GM23338 (cell line): ENCODE results near the gene MRAS. TPM values are rescaled to one million over a fixed set of nuclear protein-coding genes. Genes with fewer than 3 reads are reported as not detected.
"Not testable (repeated sequence)": the region's sequence is repeated elsewhere in the genome, so short reads cannot be mapped to it uniquely, and the experiment has no call there.

ENCODE experiments used
- ATAC-seq: fragments of 200-7000 bp; cut with Tn5 transposase; 3 replicates; pipeline ENCODE4 v1.9.1; 2020
- DNase-seq: peaks from one replicate; pipeline ENCODE4 v3.0.0-alpha.2; 2015; ENCODE audit warnings: low spot score
- H2AFZ ChIP-seq: fragments of 200-600 bp; sonication (generic); 2 replicates; pipeline ENCODE4 v1.8.0; 2016; ENCODE audit warnings: antibody characterized with exemption, mild to moderate bottlenecking, moderate library complexity
- H3F3A ChIP-seq: fragments of 200-600 bp; sonication (generic); replicated peaks from 2 replicates; pipeline ENCODE4 v1.8.0; 2017; ENCODE audit warnings: antibody characterized with exemption, mixed run types, low read depth
- H3K27ac ChIP-seq: fragments of 200-600 bp; sonication (generic); 2 replicates; pipeline ENCODE4 v1.6.1; 2016; ENCODE audit warnings: low read depth
- H3K27me3 ChIP-seq: fragments of 200-600 bp; sonication (generic); 2 replicates; pipeline ENCODE4 v1.8.0; 2016; ENCODE audit warnings: mild to moderate bottlenecking, mixed run types, moderate library complexity; ENCODE audit not compliant: insufficient read depth
- H3K36me3 ChIP-seq: fragments of 200-600 bp; sonication (generic); 2 replicates; pipeline ENCODE4 v1.8.0; 2016; ENCODE audit warnings: mild to moderate bottlenecking; ENCODE audit not compliant: insufficient read depth
- H3K4me1 ChIP-seq: fragments of 200-600 bp; sonication (generic); 2 replicates; pipeline ENCODE4 v1.8.0; 2016; ENCODE audit warnings: mild to moderate bottlenecking, moderate library complexity; ENCODE audit not compliant: insufficient read depth
- H3K4me2 ChIP-seq: fragments of 200-600 bp; sonication (generic); 2 replicates; pipeline ENCODE4 v1.7.1; 2017; ENCODE audit warnings: mixed run types
- H3K4me3 ChIP-seq: fragments of 200-600 bp; sonication (generic); 2 replicates; pipeline ENCODE4 v1.6.1; 2016; ENCODE audit warnings: mixed run types
- H3K79me2 ChIP-seq: fragments of 200-600 bp; sonication (generic); replicated peaks from 2 replicates; pipeline ENCODE4 v1.8.0; 2017; ENCODE audit warnings: mild to moderate bottlenecking; ENCODE audit not compliant: insufficient read depth
- H3K9me2 ChIP-seq: fragments of 200-600 bp; sonication (generic); 2 replicates; pipeline ENCODE4 v1.8.0; 2017; ENCODE audit not compliant: insufficient read depth
- H4K20me1 ChIP-seq: fragments of 200-600 bp; sonication (generic); replicated peaks from 2 replicates; pipeline ENCODE4 v1.8.0; 2017; ENCODE audit warnings: mild to moderate bottlenecking; ENCODE audit not compliant: insufficient read depth
- H3K27ac Mint-ChIP-seq: 2 replicates; pipeline ENCODE4 v1.8.0; 2020; ENCODE audit warnings: inconsistent platforms, mild to moderate bottlenecking, moderate library complexity, mixed read lengths
- H3K27me3 Mint-ChIP-seq: 3 replicates; pipeline ENCODE4 v1.8.0; 2022; ENCODE audit warnings: low read depth, mild to moderate bottlenecking, moderate library complexity, mixed read lengths, inconsistent platforms; ENCODE audit not compliant: insufficient read depth, poor library complexity
- H3K36me3 Mint-ChIP-seq: 3 replicates; pipeline ENCODE4 v1.8.0; 2021; ENCODE audit warnings: low read depth, mild to moderate bottlenecking, inconsistent platforms, moderate library complexity, mixed read lengths
- H3K4me1 Mint-ChIP-seq: 3 replicates; pipeline ENCODE4 v1.8.0; 2020; ENCODE audit warnings: mild to moderate bottlenecking, inconsistent platforms, mixed read lengths
- H3K4me3 Mint-ChIP-seq: 3 replicates; pipeline ENCODE4 v1.8.0; 2021; ENCODE audit warnings: moderate library complexity, mild to moderate bottlenecking, inconsistent platforms, mixed read lengths
- H3K9me3 Mint-ChIP-seq: 3 replicates; pipeline ENCODE4 v1.8.0; 2020; ENCODE audit warnings: moderate library complexity, mild to moderate bottlenecking, inconsistent platforms, mixed read lengths
- CREB1 ChIP-seq: fragments of 250-450 bp; sonication (Bioruptor Pico); IDR thresholded peaks from 2 replicates; pipeline ENCODE4 v1.5.0; 2020; ENCODE audit warnings: low read depth, mild to moderate bottlenecking, moderate library complexity
- CTCF ChIP-seq, 2 experiments: fragments of 200-600 bp in 1 of 2; sonication (generic) in 1 of 2; conservative IDR thresholded peaks; 2 replicates each; pipeline versions ENCODE4 v1.5.1 to v1.6.1; 2016 to 2017; ENCODE audit warnings: antibody characterized with exemption in 2 of 2, low read depth in 2 of 2, mild to moderate bottlenecking in 2 of 2, moderate library complexity in 1 of 2
- ETS1 ChIP-seq: IDR thresholded peaks from 2 replicates; pipeline ENCODE4 v1.6.1; 2016; ENCODE audit warnings: antibody characterized with exemption
- EZH2 ChIP-seq: fragments of 200-600 bp; sonication (generic); IDR thresholded peaks from one replicate; pipeline ENCODE4 v1.8.0; 2017; ENCODE audit warnings: antibody characterized with exemption, mild to moderate bottlenecking, low read depth; ENCODE audit not compliant: unreplicated experiment
- JUNB ChIP-seq: IDR thresholded peaks from one replicate; pipeline ENCODE4 v1.6.1; 2016; ENCODE audit warnings: antibody characterized with exemption; ENCODE audit not compliant: unreplicated experiment
- NANOG ChIP-seq: IDR thresholded peaks from 2 replicates; pipeline ENCODE4 v1.6.1; 2016; ENCODE audit warnings: antibody characterized with exemption, borderline replicate concordance
- REST ChIP-seq: IDR thresholded peaks from one replicate; pipeline ENCODE4 v1.6.1; 2018; ENCODE audit warnings: antibody characterized with exemption; ENCODE audit not compliant: unreplicated experiment
- STAT1 ChIP-seq: IDR thresholded peaks from one replicate; pipeline ENCODE4 v1.6.1; 2016; ENCODE audit warnings: antibody characterized with exemption; ENCODE audit not compliant: unreplicated experiment
- ZNF331 ChIP-seq: fragments of 250-450 bp; sonication (Bioruptor Pico); IDR thresholded peaks from 2 replicates; pipeline ENCODE4 v1.5.0; 2020; ENCODE audit warnings: low read depth, mild to moderate bottlenecking, moderate library complexity
- ZNF462 ChIP-seq: fragments of 250-450 bp; sonication (Bioruptor Pico); IDR thresholded peaks from 2 replicates; pipeline ENCODE4 v1.5.0; 2020; ENCODE audit warnings: mild to moderate bottlenecking, moderate library complexity
- polyA plus RNA-seq: library from polyadenylated mRNA; unstranded; fragments of >200 nt; fragmentation: Nextera tagmentation; extraction: Ambion mirVana; gene quantifications from 2 replicates; pipeline ENCODE4 v1.2.1, GENCODE V29; 2016
- total RNA-seq: library from RNA; depleted of rRNA; stranded (reverse); fragments of >200 nt; shearing (Covaris generic); gene quantifications from 2 replicates; pipeline ENCODE4 v1.2.3, GENCODE V29; 2014

The MRAS gene
- total and polyA plus RNA-seq, 2 experiments from 2014 or later = 9.1 to 10.2 TPM

GRCh38 chr3:138377212-138377611 is 28.8 kb downstream of the MRAS start:
- not testable (repeated sequence) for H3K9me3 Mint-ChIP-seq, H3K36me3 Mint-ChIP-seq, H3K4me3 ChIP-seq, ATAC-seq, H2AFZ ChIP-seq, H4K20me1 ChIP-seq, H3K4me2 ChIP-seq, H3K4me3 Mint-ChIP-seq, DNase-seq, H3K4me1 ChIP-seq, H3K9me2 ChIP-seq, H3K79me2 ChIP-seq, H3K27me3 ChIP-seq, H3F3A ChIP-seq, H3K27me3 Mint-ChIP-seq, H3K27ac ChIP-seq, H3K27ac Mint-ChIP-seq, H3K36me3 ChIP-seq
- peaks cover 12% of the 10 kb centered on the region for H3K4me1 Mint-ChIP-seq

GRCh38 chr3:138377804-138378203 is 29.4 kb downstream of the MRAS start:
- H3K27ac Mint-ChIP-seq = no peak overlapping the region
- no peaks in the 10 kb centered on the region for H3K27me3 ChIP-seq
- H4K20me1 ChIP-seq = no peaks in the 10 kb centered on the region
- H3K9me2 ChIP-seq = 0 out of 2 replicates have a peak, but pooled peaks cover under 1% of the 10 kb centered on the region
- H3K4me1 ChIP-seq = no peaks in the 10 kb centered on the region
- no peak overlapping the region for H3K4me2 ChIP-seq
- ATAC-seq (no peak), DNase-seq (no peak)
- H3K9me3 Mint-ChIP-seq = no peaks in the 10 kb centered on the region; the same call in 2 of the 3 replicates
- peaks cover 6% of the 10 kb centered on the region; the same call in 2 of the 3 replicates for H3K36me3 Mint-ChIP-seq
- H3K36me3 ChIP-seq = no peaks in the 10 kb centered on the region; the same call in 1 of the 2 replicates
- H3K27ac ChIP-seq = no peak overlapping the region
- H3K4me1 Mint-ChIP-seq = peaks cover 13% of the 10 kb centered on the region
- H3K27me3 Mint-ChIP-seq = no peaks in the 10 kb centered on the region
- H2AFZ ChIP-seq = no peak overlapping the region
- no peak overlapping the region for H3K4me3 ChIP-seq
- no peak overlapping the region for H3K4me3 Mint-ChIP-seq
- no peaks in the 10 kb centered on the region for H3F3A ChIP-seq
- H3K79me2 ChIP-seq = no peaks in the 10 kb centered on the region
- TF ChIP-seq ZNF462 (CRISPR knock-in tag) = no peak
- TF ChIP-seq JUNB = no peak
- TF ChIP-seq STAT1 = no peak
- TF ChIP-seq REST = no peak
- TF ChIP-seq ZNF331 (CRISPR knock-in tag) = no peak
- TF ChIP-seq ETS1 = no peak
- no peak for TF ChIP-seq NANOG
- TF ChIP-seq CTCF (conservative IDR thresholded peaks at IDR 0.05; ENCODE audit: low read depth in 2 of 2) = no peak
- no peak for TF ChIP-seq EZH2
- no peak for TF ChIP-seq CREB1 (CRISPR knock-in tag)
